Skeletal muscle cell (primary cell): ENCODE results near the gene HSPA4.
"Not testable (repeated sequence)": the region's sequence is repeated elsewhere in the genome, so short reads cannot be mapped to it uniquely, and the experiment has no call there.

ENCODE experiments used
- DNase-seq: peaks from one replicate; pipeline ENCODE4 v3.0.0-alpha.2; 2010; ENCODE audit warnings: low read depth
- H3K4me3 ChIP-seq: 2 replicates; pipeline ENCODE4 v1.5.1; 2011; ENCODE audit warnings: low read depth, mild to moderate bottlenecking, control low read depth, low read length, moderate library complexity

Gene HSPA4

DNA sequence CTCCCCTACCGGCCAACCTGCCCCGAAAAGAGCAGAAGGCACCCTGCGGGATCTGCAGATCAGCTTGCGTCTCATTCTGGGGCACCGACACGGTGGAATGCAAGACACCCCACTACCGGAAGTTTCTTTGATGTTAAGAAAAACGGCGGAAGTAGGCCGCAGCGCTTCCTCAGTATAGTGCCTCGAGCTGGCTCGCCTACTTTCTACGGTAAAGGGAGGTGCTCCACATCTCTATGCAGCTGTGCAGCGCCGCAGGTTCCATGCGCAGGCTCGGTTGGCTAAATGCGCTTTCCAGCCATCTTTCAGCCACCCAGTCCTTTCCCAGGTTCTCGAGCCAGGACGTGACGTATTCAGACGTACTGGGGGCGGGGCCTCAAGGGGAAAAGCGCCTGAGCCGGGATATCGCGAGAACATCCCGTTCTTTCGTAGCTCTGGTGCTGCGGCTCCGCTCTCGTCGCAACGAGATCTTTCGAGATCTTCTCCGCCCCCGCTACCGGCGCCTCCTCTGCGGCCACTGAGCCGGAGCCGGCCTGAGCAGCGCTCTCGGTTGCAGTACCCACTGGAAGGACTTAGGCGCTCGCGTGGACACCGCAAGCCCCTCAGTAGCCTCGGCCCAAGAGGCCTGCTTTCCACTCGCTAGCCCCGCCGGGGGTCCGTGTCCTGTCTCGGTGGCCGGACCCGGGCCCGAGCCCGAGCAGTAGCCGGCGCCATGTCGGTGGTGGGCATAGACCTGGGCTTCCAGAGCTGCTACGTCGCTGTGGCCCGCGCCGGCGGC is at the start of gene HSPA4:
HSPA4 (plus strand) TSS at position 472 of the 775 bp plus-strand sequence; CDS start at position 710, 238 bp downstream.
- peak within 1 kb of the TSS; percentile 97 for H3K4me3 ChIP-seq
- DNase-seq, result peak; percentile 95

DNA sequence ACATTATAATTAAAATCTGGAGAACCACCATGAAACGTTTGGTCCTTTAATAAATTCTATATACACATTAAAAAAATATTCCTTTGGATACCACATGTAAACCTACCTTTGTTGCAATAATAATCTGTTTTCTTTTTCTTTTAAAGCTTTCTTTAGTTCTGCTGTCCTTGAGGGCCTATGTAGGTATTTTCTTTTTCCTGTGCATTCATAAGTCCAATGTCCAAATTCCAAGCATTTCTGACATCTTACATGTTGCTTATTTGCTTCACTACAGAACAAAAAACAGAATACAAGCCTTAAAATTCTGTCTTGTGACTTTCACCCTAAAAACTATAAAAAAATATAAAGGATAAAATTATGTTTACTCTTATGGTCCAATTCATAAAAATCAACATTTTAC is 45.2 kb upstream of the HSPA4 start:
- DNase-seq, result no peak
- no peak overlapping the region for H3K4me3 ChIP-seq

DNA sequence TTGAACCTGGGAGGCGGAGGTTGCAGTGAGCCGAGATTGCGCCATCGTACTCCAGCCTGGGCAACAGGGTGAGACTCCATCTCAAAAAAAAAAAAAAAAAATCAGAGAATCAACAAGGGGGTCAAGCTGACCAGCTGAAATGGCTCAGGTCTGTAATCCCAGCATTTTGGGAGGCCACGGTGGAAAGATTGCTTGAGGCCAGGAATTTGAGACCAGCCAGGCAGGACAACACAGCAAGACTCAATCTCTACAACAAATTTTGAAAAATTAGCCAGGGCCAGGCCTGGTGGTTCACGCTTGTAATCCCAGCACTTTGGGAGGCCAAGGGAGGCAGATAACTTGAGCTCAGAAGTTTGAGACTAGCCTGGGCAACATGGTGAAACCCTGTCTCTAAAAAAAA is 43.4 kb upstream of the HSPA4 start:
- not testable (repeated sequence) for DNase-seq

DNA sequence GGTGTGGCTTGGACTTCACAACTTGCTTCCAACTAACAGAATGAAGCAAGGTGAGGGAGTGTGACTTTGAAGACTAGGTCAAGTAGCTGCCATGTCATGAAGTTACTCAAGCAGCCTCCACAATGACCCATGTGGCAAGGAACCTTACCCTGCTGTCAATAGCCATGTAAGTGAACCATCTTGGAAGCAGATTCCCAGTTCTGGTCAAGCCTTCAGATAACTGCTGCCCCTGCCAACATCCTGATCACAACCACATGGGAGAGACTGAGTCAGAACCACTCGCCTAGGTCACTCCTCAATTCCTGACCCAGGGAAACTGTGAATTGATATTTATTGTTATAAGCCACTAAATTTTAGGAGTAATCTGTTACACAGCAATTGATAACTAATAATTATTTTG is 36.3 kb upstream of the HSPA4 start:
- no peak overlapping the region for H3K4me3 ChIP-seq
- DNase-seq, result no peak

More for the DNA sequence above, 43.4 kb upstream of the HSPA4 start:
- not testable (repeated sequence) for H3K4me3 ChIP-seq

DNA sequence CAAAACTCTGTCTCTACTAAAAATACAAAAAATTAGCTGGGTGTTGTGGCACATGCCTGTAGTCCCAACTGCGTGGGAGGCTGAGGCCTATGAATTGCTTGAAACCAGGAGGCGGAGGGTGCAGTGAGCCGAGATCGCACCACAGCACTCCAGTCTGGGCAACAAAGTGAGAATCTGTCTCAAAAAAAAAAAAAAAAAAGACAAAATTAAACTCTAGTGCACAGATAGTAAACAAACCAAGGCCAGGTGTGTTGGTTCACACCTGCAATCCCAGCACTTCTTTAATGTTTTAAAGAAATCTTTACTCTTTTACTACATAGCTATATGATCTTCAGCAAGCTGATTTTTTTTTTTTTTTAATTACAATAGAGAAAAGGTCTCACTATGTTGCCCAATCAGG is 33.8 kb upstream of the HSPA4 start:
- no peak overlapping the region for H3K4me3 ChIP-seq
- DNase-seq, result no peak

DNA sequence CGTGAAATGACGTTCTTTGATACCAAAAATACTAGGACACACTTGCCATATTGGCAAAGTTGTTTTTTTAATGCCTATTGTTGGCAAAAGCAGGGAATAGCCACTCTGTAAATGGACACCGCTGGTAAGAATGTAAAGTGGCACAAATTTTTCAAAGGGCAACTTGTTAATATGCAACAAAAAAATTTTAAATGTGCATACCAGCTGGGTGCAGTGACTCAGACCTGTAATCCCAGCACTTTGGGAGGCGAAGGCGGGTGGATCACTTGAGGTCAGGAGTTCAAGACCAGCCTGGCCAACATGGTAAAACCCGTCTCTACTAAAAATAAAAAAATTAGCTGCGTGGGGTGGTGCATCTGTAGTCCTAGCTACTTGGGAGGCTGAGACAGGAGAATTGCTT is 32.3 kb upstream of the HSPA4 start:
- DNase-seq, H3K4me3 ChIP-seq: not testable (repeated sequence)

DNA sequence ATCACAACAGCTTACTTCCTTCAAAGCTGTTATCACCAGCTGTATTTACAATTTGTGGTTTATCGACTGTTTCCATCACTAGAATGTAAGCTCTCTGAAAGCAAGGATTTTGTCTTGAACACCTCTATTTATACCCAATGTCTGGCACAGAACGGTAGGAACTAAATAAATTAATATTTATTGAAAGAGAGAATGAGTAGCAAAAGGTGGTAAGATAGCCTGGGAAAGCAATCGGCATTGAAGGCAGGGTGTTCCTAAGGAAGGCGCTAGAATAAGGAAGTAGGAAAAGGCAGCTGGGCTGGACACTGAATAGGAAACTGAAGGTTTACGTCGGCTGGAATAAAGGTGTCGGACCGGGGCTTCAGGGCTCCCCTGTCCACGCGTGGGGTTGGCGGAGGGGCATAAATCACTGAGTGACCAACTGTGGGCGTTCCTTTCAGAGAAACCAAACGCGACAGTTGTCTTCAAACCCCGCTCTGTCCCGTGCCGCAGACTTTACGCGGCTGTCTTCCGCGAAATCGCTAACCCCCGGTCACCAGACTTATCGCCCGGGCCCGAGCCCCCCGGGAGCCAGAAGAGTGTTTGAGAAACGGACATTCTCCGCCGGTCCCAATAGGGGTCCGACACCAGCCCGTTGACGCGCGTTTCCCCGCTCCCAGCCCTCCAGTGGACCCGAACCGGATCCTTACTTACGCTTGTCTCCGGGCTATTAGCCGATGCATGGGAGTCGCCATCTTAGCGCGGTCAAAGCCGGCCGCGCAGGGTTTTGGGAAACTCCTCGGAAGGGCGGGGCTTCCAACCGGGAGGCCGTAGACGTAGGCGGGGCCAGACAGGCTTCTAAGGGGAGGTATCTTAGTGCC is 25.8 kb upstream of the HSPA4 start, which contains the start of gene ZCCHC10:
ZCCHC10 (minus strand) TSS at position 746 of the 860 bp plus-strand sequence; CDS start at position 734, 12 bp downstream.
- H3K4me3 ChIP-seq, result peak within 1 kb of the TSS; percentile 67
- DNase-seq, result peak; percentile 73

DNA sequence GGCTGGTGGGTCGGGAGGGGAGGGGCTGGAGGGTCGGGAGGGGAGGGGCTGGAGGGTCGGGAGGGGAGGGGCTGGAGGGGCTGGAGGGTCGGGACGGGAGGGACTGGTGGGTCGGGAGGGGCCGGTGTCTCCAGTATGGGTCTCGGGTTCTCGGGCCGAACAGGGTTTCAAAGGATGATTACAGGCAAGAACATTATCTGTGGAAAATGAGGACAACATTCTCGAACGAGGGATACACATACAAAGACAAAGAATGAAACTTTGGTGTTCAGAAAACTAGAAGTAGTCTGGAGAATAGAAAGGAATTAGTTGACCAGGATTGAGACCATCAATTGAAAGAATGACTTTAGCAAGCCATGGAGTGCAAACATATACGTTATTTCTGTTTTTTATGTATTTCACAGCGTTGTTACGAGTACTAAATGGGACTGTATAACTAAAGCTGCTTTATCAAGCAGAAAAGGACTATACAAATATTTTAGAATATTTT is 25.1 kb upstream of the HSPA4 start:
- no peak for DNase-seq

DNA sequence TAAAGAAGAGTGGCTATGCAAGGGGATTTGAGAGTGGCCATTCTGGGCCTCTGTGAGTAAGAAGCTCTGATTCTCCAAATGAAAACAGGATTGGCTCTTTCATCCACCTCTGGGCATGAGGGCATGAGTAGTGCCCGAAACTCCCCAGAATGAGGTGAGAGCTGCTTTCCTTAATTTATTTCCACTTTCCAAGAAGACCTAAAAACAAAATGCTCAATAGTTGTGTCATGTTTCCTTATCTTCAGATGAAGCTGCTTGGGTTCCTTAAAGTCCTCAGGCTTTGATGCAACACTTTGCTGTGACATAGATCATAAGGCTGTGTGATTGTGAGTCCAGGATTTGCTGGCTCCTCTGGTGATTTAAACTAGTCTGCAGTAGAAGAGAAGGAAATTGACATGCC is 22.4 kb upstream of the HSPA4 start:
- DNase-seq, result no peak
- H3K4me3 ChIP-seq, result no peak overlapping the region

More for the DNA sequence above, 25.1 kb upstream of the HSPA4 start:
- peak overlapping the region; percentile 67 for H3K4me3 ChIP-seq

DNA sequence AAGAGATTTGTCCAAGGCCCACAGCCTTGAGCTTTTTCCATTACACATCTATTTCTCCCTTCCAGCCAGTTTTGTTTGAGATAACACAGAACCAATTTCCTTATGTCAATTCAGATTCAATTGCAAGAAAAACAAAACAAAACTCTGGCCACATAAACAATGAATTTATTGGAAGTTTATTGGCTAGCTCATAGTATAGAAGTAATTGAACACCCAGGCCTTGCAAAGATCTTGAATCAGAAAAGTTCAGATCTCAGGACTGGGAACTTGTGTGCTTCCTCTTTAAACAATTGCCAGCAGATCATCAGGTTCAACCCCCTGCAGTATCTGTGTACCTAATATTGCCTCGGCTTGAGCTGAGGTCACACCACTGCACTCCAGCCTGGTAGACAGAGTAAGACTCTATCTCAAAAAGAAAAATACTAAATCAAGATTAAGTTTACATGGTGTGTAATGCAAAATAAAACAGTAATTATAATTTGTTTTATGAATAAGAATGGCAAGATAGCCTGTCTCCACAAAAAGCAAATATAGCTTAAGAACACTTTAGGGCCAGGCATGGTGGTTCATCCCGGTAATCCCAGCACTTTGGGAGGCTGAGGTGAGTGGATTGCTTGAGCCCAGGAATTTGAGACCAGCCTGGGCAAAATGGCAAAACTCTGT is 21.3 kb upstream of the HSPA4 start:
- DNase-seq, result no peak
- no peak overlapping the region for H3K4me3 ChIP-seq

DNA sequence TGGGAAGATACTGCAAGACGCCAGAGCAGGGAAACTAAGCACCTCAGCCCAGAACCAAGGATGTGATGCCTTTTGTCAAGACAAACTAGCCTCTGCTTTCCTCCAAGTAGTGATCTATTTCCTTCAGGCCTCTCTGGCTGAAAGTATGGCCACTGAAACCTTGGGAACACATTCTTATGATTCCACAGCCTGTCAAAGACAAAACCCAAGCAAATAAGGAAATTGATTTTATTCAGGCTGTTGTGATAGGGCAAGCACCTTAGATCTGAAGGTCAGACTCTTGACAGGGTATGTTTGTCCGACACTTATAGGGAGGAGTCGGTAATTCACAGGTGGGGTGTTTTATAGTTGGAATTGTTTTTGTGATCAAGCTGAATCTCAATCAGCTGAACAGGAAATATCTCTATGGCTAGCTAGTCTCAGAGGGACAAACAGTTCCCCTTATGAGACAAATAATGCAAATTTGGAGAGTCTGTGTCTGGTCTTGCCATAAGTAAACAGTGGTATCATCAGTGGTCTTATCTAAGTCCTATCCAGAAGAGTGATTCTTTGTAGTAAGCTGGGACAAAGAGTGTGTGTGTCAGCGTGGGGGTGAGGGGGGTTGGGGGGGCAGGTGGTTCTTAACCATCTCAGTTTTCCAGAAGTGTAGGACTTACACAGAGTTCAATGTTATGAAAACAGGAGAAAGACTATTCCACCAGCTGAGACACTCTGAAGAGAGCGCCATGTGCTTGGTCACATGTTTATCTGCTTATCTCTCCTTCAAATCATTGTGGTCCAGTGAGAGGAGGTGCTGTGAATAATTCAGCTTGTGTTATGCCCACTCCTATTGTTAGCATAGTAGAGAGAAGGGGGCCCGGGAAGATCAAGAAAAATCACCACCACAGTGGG is 18.7 kb upstream of the HSPA4 start:
- no peak for DNase-seq
- no peak overlapping the region for H3K4me3 ChIP-seq

DNA sequence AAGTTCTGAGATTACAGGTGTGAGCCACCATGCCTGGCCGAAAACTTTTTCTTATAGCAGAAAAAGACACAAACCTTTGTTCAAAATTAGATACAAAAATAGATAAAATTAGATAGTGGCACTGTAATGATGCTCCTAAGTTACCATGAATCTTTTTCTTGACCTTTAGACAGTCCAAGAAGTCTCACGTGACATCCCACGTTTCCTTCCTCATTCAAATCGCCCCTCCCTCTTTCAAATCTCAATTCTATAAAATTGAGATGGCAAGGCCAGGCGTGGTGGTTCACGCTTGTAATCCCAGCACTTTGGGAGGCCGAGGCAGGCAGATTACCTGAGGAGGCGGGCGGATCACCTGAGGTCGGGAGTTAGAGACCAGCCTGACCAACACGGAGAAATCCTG is 17.7 kb upstream of the HSPA4 start:
- DNase-seq, result no peak
- no peak overlapping the region for H3K4me3 ChIP-seq

DNA sequence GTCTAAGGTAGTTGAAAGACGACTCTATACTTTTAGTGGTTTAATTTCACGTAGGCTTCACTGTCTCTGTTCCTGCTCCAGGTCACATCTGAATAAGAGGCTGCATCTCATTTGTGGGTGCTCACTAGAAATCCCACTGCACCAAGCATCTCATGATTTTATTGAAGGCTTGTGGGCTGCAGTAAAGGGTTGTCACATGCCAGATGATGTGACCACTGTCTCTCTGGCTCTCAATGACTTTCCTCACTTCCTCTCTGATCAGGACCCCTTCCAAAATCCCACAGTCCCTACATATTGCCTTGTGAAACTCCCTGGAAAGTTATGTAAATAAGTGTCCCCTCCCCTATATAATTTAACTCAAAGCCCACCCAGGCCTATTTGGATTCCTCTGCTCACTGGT is 16.6 kb upstream of the HSPA4 start:
- no peak for DNase-seq
- H3K4me3 ChIP-seq, result no peak overlapping the region

DNA sequence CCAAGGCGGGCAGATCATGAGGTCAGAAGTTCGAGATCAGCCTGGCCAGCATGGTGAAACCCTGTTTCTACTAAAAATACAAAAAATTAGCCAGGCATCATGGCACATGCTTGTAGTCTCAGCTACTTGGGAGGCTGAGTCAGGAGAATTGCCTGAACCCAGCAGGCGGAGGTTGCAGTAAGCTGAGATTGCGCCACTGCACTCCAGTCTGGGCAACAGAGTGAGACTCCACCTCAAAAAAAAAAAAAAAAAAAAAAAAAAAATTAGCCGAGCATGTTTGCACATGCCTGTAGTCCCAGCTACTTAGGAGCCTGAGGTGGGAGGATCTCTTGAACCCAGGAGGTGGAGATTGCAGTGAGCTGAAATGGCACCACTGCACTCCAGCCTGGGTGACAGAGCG is 15.1 kb upstream of the HSPA4 start:
- H3K4me3 ChIP-seq, DNase-seq: not testable (repeated sequence)

DNA sequence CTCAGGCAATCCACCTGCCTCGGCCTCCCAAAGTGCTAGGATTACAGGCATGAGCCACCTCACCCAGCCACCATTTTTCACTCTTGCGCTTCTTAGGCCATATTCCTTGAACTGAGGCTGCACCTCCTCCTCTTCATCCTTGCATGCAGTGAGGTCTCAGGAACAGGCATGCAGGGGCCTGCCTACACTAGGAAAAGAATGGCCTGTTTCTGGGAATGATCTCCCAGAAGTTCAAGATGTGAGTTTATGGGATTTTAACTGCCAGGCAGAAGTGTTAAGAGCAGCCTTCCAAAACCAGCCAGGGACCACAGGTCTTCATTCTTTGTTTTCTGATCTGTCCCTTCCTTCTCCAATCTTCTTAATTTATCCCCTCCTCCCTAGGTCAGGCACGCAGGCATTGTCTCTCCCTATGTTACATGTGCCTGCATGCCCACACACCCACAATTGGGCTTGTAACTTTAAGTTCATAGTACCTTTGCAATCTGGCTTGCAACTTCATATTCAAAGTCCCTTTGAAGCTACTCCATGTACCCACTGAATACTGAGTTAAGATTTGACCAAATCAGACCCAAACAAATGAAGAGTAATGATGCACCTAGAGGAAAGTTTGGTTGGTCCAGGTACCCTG is 10.5 kb upstream of the HSPA4 start:
- DNase-seq, result no peak
- no peak overlapping the region for H3K4me3 ChIP-seq

DNA sequence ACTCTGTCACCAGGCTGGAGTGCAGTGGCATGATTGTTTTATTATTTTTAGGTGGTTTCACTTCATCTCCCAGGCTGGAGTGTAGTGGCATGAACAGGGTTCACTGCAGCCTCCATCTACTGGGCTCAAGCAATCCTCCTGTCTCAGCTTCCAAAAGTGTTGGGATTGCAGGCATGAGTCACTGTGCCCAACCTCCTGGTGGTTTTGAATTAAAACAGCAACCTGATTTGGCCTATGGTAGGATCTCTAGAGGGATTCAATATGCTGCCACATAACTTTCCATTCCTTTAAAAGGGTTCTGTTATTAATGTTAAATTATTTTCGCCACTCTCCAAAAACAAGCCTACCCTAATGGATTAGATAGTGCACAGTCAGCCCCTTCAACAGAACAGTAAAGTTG is 9.9 kb upstream of the HSPA4 start:
- no peak for DNase-seq
- no peak overlapping the region for H3K4me3 ChIP-seq

DNA sequence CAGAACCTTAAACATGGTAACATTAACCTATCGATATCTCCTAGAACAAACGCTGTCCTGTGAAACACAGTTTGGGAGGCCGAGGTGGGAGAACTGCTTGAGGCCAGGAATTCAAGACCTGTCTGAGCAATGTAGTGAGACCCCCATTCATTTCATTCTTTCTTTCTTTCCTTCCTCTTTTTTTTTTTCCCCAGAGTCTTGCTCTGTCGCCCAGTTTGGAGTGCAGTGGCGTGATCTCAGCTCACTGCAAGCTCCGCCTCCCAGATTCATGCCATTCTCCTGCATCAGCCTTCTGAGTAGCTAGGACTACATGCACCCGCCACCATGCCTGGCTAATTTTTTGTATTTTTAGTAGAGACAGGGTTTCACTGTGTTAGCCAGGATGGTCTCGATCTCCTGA is 5.3 kb upstream of the HSPA4 start:
- not testable (repeated sequence) for DNase-seq, H3K4me3 ChIP-seq

DNA sequence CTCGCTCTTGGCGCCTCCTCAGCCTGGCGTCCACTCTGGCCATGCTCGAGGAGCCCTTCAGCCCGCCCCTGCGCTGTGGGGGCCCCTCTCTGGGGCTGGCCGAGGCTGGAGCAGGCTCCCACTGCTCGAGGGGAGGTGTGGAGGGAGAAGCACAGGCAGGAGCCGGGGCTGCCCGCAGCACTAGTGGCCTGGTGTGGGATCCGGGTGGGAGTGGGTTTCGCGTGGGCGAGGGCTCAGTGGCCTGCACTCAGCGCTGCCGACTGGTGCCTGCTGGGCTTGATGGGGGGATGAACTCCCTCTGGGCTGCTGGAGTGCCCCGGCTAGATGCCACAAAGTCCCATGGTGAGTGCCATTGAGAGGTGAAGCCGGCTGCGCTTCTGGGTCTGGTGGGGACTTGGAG is 4.4 kb upstream of the HSPA4 start:
- H3K4me3 ChIP-seq, result no peak overlapping the region
- DNase-seq, result no peak
